Measurements from ENCODE around the gene COASY.

DNA sequence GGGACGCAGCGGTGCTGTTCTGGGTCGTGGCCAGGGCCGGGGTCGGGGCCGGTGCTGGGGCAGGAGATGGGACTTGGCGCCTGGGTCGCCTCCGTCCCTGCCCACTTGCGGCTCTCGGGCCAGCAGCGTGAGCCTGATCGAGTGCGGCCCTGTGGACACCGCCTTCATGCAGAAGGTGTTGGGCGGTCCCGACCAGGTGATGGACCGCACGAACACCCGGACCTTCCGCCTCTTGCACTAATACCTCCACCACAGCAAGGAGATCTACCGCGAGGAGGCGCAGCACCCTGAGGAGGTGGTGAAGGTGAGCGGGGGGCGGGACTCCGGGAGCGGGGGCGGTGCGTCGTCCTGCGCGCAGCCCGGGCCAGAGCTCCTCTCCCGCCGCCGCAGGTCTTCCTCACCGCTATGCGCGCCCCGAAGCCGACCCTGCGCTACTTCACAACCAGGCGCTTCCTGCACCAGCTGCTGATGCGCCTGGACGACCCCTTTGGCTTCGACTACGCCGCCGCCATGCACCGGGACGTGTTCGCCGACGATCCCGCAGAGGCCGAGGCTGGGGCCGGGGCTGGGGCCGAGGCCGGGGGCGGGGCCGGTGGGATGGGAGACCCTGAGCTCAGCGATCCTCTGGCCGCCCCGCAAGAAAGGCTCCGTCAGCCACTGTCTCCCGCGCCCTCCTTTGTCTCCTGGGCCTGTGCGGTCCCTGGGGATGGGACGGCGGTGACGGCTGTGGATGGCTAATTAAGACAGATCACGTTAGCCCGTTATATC is 13.7 kb upstream of the COASY start:
- no peak for TF ChIP-seq CTCF (conservative IDR thresholded peaks at IDR 0.05; ENCODE audit: low read length)
- TF ChIP-seq EZH2phosphoT487 (IDR thresholded peaks at IDR 0.05; ENCODE audit: borderline replicate concordance) = no peak
